ENCODE measurements around the gene SMAD5.

Gene SMAD5

DNA sequence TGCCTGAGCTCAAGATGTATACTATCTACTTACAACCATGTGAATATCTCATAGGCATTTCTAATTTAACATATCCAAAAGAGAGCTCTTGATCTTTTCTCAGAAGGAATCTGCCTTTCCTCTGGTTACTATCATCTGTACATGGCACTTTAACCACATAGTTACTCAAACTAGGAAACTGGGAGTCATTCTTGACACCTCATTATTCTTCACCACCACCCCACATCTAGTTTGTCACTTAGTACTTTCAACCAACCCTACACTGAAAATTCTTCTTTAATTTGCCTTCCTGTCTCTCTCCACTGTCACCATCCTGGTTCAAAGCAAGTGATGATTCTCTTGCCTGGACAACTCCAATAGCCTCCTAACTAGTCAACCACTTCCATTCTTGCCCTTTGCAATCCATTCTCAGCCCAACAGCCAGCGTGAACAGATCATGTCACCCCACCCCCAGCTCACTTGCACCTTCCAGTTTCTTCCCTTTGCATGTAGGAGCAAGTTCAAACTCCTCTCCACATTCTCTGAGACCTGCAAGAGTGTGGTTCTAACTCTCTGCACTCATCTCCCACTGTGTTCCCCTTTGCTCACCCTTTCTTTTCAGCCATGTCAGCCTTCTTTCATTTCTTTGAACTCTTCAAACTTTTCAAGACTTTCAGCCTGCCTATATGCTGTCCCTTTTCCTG lies 17.3 kb upstream of the SMAD5 start:
- no peak for DNase-seq

DNA sequence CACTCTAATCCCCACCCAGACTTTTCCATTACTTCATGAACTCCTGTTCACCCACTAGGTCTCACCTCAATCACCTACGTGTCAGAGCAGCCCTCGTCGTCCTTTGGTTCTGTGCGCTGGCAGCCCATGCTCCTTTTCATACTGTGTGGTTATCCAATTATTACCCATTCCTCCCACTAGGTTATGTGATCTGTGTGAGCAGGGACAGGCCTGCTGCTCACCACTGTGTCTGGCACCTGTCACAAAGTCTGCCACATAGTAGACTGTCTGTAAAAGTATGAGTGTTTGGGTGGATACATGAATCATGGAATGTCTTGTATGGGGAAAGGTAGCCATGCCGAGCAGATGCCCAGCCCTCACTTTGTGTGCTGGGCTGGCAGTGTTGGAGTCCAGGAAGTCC lies 12.1 kb upstream of the SMAD5 start:
- no peak for DNase-seq

DNA sequence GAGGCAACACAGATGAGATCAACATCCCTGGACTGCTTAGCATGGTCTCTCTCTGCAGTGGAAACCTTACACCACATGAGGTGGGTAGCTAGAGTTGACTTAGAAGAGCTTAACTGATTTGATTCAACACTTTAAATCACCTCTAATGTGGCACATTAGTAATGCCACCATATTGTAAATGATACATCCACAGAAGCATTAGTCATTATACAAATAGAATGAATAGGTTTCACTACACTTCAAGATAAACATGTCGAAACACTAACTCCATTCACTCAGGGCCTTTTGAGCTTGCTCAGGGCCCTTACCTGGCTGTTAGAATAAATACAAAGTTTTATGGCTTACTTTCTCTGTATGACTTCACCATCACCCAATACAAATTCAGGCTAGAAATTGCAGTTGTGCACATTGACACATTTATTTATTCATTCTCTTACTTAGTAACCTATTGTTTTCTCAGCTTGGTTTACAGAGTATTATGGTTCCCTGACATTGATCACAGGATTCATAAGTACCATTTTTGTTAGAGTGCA lies 9.3 kb upstream of the SMAD5 start:
- DNase-seq = peak; percentile 95

DNA sequence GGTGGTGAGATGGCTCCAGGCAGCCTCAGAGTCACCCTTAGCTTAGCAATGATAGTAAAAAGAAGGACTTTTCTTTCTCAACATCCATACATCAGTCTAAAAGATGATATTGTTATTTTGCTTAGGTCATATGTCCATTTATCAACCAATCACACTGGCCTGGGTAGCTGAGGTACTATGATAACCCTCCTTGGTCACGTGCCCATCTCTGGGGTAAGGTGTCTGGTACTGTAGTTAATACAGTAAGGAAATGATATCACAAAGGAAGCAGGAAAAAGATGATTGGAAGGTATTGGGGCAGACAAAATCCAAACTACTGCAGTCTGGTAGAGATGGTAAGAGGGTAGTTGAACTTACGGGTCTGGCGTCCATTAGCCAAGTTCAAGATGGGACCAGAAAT lies 5.1 kb upstream of the SMAD5 start:
- DNase-seq = no peak

DNA sequence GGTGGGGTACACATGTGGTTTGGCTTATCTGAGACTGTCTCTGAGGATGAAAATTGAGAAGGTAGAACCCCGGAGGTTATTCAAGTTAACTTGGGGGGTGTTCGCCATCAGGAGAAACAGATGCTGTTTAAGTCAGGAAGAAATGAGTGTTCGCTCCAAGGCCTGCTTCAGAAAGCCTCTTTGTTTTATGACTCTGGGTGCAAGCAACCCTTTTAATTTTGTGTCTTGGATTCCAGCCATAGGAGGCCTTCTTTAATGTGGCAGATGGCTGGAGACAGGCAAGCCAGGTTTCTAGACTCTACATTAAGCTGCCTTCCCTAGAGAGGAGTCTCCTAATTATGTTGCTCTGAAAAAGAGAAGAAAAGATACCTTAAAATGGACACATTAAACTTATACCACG lies 4.2 kb upstream of the SMAD5 start:
- DNase-seq = no peak

DNA sequence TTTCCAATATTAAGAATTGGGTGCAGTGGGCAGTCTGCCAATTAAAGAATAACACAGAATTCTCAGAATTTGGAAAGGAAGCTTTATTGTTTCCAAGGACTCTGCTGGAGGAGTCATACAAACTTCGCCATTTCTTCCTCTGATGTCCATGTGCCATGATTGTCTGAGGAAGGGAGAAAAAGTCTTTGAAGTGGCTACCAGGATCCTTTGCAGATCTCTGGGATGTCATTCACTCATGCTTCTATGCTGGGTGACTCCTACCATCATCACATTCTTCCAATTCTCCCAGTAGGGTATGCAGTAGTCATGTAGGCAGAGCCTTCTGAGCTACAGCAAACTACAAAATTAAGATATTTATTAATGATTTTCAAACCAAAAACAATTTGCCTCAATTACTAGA lies 3.2 kb upstream of the SMAD5 start:
- DNase-seq = no peak

DNA sequence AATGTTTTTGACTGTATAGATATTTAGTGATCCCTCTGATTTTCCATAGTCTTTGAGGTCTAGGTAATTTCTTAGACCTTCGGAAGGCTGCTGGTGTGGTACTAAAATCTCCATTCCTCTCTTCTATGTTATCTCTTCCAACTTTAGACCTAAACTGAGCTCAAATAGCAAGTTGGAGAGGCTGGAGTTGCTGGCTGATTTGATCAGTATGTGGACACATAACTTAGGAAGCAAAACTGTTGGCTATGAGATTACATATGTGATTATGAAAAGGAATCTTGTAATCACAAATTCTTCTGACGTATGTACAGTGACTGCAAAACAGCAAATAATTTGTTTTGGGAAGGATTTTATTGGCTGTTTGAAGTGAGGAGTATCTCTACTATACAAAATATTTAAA lies 2.1 kb upstream of the SMAD5 start:
- DNase-seq = no peak

DNA sequence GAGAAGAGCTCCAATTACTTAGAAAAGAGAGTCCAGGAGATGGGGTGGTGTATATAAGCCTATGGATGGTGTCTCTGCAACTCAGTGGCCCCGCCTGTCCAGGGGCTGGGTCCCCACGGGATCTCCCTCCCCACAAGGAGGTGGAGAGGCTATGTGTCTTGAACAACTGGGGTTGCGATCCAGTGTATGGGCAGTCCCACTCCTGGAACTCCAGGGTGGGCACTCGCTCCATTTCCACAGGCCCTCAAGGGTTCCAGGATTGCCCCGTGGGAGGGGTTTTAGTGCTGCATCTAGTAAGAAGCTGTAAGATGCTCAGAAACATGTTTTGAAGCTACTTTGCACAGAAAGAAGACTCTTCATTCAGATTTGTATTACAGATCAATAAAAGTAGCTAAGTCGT lies 558 bp upstream of the SMAD5 start:
- DNase-seq = no peak

DNA sequence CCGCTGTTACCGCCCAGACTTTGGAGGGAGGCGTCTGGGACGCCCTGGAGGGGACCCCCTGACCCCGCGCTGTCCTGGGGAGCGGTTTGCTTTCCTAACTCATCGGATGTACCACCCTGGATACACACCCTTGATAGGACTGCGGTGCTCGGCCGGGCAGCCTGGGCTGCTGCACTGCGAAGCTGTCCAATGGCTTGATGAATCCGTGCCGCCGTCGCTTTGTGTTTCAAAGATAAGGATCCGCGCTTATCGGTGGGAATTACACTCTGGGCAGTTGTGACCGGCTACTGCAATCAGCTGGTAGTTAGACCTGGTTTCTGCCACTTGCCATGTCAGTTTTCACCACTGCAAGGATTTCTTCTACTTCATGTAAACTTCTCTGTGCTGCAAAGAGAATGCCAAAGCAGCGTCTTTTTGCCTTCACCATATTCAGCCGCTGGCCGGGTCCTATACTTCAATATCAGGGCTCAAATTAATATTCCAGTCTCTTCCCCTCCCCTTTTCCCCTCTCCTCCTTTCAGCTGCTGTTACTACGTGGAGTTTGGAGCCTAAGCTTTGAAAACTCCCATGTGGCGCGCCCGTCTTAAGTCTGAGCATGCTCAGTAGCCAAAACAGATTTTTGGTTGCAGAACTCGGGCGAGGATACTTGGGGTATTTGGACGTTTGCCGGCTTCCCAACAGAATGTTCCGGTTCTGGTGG lies 727 bp downstream of the SMAD5 start:
- peak; percentile 43 for DNase-seq

DNA sequence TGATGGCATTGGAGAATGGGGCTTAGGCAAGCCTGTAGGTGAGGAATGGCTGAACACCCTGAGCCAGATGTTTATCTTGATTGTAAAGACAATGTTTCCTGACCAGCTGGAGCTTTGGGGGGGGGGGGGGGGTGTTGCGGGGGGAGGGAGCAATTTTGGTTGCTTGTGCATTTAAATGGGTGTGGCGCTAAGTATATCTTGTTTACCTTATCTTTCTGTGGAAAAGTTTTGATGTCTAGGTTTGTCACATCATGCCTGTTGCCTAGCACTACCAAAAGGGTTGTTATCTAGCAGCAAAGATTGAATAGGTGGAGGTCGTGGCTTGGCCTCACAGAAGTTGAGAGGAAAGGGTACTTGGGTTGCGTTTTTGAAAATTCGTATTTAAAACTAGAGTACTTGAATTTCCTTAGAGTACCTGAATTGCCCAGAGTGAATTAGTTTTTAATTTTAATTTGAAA lies 1.3 kb downstream of the SMAD5 start:
- DNase-seq = no peak

DNA sequence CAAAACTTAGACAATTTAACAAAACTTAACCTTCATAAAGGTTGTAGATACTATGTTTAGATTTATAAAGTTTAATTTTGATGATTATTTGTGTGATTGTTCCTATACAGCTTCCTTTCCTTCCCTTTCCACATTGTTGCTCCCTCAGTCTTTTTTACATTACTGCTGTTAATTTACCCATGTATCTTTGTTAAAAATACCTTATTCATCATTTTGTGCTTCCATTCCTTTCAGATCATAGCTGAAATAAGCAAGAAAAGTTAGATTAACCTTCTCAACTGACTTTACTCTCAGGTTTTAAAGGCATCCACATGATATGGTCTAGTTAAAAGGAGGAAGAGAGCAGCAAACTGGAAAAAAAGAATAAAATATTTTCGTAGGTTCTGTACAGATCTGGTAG lies 2.0 kb downstream of the SMAD5 start:
- DNase-seq = no peak

DNA sequence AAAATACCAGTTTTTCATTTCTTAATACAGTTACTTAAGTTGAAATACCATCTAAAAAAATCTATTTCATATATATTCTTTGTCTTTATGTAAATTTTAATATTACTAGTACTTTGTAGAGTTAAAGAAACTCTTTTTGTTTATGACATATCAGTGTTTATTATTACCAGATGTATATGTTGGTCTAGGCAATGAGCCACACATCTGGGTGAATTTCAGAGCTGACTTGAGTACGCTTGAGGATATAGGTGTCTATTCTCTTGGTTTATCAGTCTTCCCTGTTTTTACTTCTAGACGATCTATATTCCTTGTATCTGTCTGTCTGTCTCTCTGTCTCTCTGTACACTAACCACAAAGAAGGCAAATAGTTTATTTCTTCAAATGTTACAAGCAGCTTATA lies 2.9 kb downstream of the SMAD5 start:
- DNase-seq = no peak

DNA sequence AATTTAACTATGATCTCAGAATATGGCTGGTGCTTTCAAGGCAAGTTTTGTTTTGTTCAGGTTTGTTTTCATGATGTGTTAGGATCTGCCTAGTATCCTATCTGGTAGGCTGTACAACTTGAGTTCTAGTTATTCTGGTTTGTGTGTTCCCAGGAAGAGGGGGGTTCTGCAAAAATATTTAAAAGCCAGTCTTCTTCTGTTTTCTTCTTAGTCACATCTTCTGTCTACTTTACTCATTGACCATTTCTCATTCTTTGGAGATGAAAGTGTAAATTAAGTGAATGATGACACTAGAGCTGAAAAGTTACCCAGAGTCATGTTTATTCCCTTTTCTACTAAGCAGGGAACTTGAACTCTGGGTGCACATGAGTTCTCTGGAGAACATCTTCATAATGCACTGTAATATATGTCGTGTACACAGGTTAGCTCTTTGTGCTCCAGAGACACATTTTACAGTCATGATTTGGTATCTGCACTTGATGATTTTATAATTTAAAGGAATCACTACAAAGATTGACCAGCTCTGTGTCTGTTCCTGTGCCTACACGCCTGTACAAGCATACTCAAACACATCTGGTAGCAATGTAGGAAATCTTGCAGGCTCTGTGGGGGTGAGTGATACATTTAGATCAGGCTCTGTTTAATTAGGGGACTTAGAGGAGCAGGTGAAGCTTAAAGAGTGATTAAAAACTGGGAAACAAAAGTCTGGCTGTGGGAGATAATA lies 5.0 kb downstream of the SMAD5 start:
- DNase-seq = no peak

DNA sequence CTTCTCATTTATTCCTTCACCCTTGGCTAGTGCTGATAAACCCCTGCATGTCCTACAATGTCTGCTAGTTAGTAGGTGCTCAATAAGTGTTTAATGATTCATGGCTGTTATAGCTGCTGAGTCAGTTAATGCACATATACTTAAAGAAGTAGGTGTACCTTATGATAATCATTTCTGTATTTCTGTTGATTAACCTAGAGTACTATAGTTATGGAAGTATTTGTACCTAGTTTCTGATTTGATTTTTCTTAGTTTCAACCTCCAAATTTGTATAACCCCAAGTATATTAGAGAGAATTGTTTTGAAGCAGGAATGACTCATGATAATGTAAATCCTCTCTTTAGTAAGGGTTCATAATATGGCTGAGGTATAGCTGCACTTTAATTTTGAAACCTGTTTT lies 8.9 kb downstream of the SMAD5 start:
- no peak for DNase-seq

DNA sequence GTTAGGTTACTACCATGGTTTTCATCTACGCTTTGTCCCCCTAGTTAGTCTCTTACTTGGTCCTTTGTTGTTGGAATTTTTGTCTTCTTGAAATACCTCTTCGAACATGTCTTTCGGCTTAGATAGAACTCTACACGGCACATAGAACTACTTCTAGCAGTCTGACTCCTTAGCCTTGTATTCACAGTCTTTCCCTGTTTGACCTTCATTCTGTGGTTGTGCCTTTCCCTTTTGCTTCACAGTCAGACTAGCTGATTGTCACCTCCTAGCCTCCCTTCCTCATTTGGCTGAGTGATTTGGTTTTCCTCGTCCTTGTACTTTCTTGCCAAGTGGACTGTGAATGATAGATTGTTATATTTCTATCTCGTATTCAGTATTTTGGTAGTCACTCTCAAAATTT lies 10.7 kb downstream of the SMAD5 start:
- no peak for DNase-seq

DNA sequence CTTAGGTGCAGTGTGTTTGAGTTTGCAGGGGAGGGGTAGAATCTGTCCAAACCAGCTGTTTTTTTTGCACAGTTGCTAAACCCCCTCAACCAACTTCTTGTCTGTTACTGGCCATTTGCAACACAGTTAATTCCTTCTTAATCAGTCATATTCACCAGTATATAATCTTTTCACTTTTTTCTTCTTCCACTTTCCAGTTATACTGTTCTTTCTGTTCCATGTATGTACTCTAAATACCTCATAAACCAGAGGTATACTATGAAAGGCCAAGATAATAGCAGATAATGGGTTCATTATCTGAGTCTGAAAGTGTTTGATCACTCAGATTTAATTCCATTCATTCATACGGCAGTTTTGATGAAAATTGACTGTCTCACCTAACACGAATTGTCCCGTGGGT lies 11.1 kb downstream of the SMAD5 start:
- no peak for DNase-seq

DNA sequence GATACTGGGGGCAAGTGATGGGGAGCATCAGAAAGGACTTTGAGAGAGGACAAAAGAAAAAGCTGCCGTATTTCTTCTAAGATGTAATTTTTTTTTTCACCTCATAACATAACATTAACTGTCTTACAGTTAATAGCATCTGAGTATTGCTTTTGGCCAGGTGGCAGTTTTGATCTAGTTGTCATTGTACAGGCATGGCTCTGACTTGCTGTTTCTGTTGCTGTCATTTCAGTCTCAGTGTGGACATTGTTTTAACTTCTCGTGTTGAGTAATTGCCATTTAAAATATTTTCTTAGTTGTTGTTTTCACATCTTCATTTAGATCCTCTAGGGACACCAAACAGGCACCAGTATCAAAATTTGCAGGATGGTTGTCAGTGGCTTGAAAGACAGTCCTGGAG lies 12.4 kb downstream of the SMAD5 start:
- DNase-seq = no peak

DNA sequence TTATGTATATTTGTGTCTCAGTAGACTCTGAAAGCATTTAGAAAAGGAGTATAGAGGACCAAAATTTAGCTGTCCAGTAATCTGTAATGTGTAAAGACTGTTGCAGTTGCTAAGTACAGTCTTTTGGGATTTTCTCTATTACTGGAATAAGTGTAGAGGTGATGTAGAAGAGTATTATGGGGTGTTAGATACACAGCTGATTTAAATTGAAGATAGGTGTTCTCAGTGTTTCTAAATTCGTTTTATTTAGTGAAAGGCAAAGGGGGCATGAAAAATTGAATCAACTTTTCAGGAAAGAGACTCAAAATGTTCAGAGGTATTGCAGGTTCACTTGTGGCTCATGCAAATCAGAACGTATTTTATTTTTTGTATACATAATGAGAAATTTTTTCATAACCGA lies 13.6 kb downstream of the SMAD5 start:
- no peak for DNase-seq

DNA sequence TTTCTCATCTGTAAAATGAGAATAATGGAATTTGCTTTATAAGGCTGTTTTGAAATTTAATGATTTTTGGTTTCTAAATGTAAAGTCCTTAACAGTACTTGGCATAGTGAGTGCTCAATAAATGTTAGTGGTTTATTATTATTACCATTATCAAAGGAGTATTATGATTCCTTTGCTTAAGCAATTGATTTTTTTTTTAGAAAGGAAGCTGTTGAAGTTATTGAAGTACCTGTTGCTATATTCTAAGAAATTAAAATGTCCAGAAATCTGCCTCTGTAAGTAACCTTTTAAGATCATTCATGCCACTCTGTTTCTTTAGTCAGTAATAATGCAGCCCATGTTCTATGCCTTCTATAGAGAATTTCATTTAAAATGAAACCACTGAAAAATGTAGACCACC lies 15.0 kb downstream of the SMAD5 start:
- DNase-seq = no peak

DNA sequence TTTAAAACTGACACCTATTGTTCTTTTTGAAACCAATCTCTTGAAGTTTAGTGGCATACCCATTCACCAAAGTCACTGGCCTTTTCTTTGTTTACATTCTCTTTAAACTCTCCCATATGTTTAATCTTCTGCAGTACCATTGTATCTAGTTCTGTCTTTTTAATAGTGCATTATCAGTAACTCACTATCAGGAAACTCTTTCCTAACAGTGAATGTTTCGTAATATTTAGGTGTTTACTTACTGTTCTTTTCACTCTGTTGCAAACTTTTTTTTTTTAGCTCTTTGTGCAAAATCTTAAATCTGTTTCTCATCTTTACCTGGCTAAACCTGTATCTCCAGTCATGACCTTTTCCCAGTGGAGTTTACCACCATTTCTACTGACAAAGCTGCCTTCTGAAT lies 17.2 kb downstream of the SMAD5 start:
- no peak for DNase-seq

DNA sequence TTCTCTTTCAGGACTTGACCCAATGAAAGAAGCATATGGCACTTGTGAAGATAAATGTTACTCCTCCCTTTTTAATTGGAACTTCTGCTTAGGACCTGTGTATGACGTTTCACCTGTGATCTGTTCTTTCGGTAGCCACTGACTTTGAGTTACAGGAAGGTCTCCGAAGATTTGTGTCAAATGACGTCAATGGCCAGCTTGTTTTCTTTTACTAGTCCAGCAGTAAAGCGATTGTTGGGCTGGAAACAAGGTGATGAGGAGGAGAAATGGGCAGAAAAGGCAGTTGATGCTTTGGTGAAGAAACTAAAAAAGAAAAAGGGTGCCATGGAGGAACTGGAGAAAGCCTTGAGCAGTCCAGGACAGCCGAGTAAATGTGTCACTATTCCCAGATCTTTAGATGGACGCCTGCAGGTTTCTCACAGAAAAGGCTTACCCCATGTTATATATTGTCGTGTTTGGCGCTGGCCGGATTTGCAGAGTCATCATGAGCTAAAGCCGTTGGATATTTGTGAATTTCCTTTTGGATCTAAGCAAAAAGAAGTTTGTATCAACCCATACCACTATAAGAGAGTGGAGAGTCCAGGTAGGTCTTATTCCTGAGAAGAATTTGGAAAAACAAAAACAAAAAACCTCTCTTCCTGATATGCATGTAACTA lies 21.1 kb downstream of the SMAD5 start:
- no peak for DNase-seq

DNA sequence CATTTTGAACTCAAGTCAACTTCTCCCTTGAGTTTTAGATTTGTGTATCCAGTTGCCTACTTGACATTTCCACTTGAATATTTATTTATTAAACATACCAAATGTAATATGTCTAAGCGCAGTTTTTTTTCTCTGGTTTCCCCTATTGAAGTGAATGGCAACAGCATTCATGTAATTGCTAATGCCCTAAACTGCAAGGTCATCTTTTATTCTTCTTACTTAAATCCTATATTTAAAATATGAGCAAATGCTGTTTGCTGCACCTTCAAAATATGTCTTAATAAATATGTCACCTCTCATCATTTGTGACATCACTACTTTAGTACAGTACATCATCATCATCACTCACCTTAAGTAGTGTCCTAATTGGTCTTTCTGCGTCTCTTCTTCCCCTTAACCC lies 22.4 kb downstream of the SMAD5 start:
- DNase-seq = no peak

DNA sequence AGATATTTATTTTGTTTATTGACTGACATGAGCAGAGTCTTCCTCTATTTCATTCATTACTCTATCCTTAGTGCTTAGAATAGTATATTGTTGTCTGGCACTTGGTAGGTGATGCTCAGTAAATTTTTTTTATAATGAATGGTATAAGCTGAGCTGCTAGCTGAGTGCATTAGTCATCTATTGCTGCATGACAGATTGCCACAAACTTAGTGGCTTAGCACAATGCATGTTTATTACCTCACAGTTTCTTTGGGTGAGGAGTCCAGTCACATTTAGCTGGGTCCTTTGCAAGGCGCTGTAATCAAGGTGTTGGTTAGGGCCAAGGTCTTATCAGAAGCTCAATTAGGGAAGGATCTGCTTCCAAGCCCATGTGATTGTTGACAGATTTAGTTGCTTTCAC lies 23.1 kb downstream of the SMAD5 start:
- no peak for DNase-seq

DNA sequence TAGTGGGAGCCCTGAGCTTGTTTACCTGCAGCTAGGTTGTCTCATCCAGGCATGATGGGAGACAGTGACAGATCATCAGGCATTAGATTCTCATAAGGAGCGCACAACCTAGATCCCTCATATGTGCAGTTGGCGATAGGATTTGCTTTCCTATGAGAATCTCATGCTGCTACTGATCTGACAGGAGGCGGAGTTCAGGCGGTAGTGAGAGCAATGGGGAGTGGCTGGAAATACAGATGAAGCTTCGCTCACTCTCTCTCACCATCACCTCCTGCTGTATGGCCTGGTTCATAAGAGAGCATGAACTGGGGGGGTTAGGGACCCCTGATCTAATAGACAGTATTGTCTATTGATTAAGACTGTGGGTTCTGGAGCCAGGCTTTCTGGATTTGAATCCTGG lies 24.9 kb downstream of the SMAD5 start:
- DNase-seq = no peak
